SKM-1 treated with dmso at 0.1 percent for 144 hours (cell line): Measurements from ENCODE around the gene TSPY4.
"Not testable (repeated sequence)": the region's sequence is repeated elsewhere in the genome, so short reads cannot be mapped to it uniquely, and the experiment has no call there.

Experiments used
- DNase-seq: peaks from one replicate; lab custom pipeline; 2025; ENCODE audit not compliant: unreplicated experiment; lab: John Stamatoyannopoulos, UW

TSPY4 gene

GRCh38 chrY:9337164-9337563 is at the start of gene TSPY4:
TSPY4 (plus strand) TSS chrY:9337464; CDS start chrY:9337510, 46 bp downstream.
- DNase-seq: not testable (repeated sequence)

- DNase-seq: no peak
Measured at GRCh38 chrY:9320996-9321395, 16.3 kb upstream of the TSPY4 start.

- not testable (repeated sequence) for DNase-seq
Measured at GRCh38 chrY:9357497-9357896, 20.2 kb downstream of the TSPY4 start, which contains the start of gene TSPY8. TSPY8 (plus strand) TSS chrY:9357797; CDS start chrY:9357843, 46 bp downstream.
